Stimulated activated CD8-positive, alpha-beta memory T cell treated with anti-CD3 and anti-CD28 coated beads, Interleukin-4, amount 100 ng/mL, for 4 hours (primary cell): ENCODE data around the gene LMTK3.
A peak's percentile ranks its signal among the peaks of the same experiment; 100 is the strongest.

ENCODE experiments used
- DNase-seq, 2 donors: peaks; one replicate each; pipeline ENCODE4 v3.0.0-alpha.2; 2020; ENCODE audit warnings: low read depth in 2 of 2, low spot score in 1 of 2

LMTK3 gene

GRCh38 chr19:48475369-48476068, 36.1 kb downstream of the LMTK3 start:
- DNase-seq, result no peak

- no peak for DNase-seq
Measured at GRCh38 chr19:48474084-48474592, 37.5 kb downstream of the LMTK3 start.

GRCh38 chr19:48473161-48473966, 38.3 kb downstream of the LMTK3 start:
- no peak for DNase-seq

GRCh38 chr19:48471836-48472235, 39.8 kb downstream of the LMTK3 start:
- DNase-seq, result no peak

- no peak for DNase-seq
Measured at GRCh38 chr19:48470856-48471255, 40.8 kb downstream of the LMTK3 start.

- no peak for DNase-seq
Measured at GRCh38 chr19:48469934-48470680, 41.5 kb downstream of the LMTK3 start.

- peak in 1 of 2 donors; percentile 44 for DNase-seq
Measured at GRCh38 chr19:48469289-48469881, 42.2 kb downstream of the LMTK3 start, which contains the start of gene CYTH2. Gene CYTH2 (plus strand): TSS chr19:48469369. CDS start chr19:48469508, 139 bp downstream.

GRCh38 chr19:48468772-48469288, 42.8 kb downstream of the LMTK3 start:
- peak; percentile 98 to 100 for DNase-seq

- no peak for DNase-seq
Measured at GRCh38 chr19:48466561-48467325, 44.9 kb downstream of the LMTK3 start.

GRCh38 chr19:48465215-48465614, 46.4 kb downstream of the LMTK3 start:
- no peak for DNase-seq

GRCh38 chr19:48461982-48462655, 49.5 kb downstream of the LMTK3 start:
- no peak for DNase-seq

- DNase-seq, result no peak
Measured at GRCh38 chr19:48461651-48461981, 50.0 kb downstream of the LMTK3 start.

- DNase-seq, result no peak
Measured at GRCh38 chr19:48458016-48458415, 53.6 kb downstream of the LMTK3 start.

- DNase-seq, result no peak
Measured at GRCh38 chr19:48456864-48457263, 54.8 kb downstream of the LMTK3 start.

GRCh38 chr19:48455908-48456562, 55.6 kb downstream of the LMTK3 start:
- no peak for DNase-seq

- DNase-seq, result no peak
Measured at GRCh38 chr19:48455171-48455907, 56.3 kb downstream of the LMTK3 start, which contains the start of gene KCNJ14. Gene KCNJ14 (plus strand): TSS chr19:48455574. CDS start chr19:48461725, 6,151 bp downstream.

GRCh38 chr19:48454150-48454730, 57.4 kb downstream of the LMTK3 start:
- DNase-seq, result no peak
